Thyroid gland (tissue), 4 donors: Measurements from ENCODE around the gene MC4R.
"Not testable (repeated sequence)": the region's sequence is repeated elsewhere in the genome, so short reads cannot be mapped to it uniquely, and the experiment has no call there.

Source experiments
- CTCF ChIP-seq, 6 experiments: fragments of 200-600 bp in 3 of 6; fragments of 450-650 bp in 3 of 6; sonication (generic) in 3 of 6; IDR thresholded peaks; one replicate each; pipeline ENCODE4 v1.5.1; 2016 to 2019; ENCODE audit warnings: antibody characterized with exemption in 6 of 6, mild to moderate bottlenecking in 2 of 6, inconsistent platforms in 1 of 6, moderate library complexity in 1 of 6
- POLR2A ChIP-seq, 2 donors: fragments of 450-650 bp; IDR thresholded peaks; one replicate each; pipeline ENCODE4 v1.6.1; 2017; ENCODE audit warnings: antibody characterized with exemption in 2 of 2, mild to moderate bottlenecking in 2 of 2, moderate library complexity in 1 of 2

GRCh38 chr18:60422306-60422705 lies 49.7 kb upstream of the MC4R start:
- not testable (repeated sequence) for TF ChIP-seq POLR2A, CTCF (IDR thresholded peaks at IDR 0.05)
